ENCODE results near the gene CD63. TPM values are rescaled to one million over a fixed set of nuclear protein-coding genes. Genes with fewer than 3 reads are reported as not detected.
A peak's percentile ranks its signal among the peaks of the same experiment; 100 is the strongest.

The CD63 gene
- total RNA-seq, 1 donor from 2014 or later, result 1,317 TPM

DNA sequence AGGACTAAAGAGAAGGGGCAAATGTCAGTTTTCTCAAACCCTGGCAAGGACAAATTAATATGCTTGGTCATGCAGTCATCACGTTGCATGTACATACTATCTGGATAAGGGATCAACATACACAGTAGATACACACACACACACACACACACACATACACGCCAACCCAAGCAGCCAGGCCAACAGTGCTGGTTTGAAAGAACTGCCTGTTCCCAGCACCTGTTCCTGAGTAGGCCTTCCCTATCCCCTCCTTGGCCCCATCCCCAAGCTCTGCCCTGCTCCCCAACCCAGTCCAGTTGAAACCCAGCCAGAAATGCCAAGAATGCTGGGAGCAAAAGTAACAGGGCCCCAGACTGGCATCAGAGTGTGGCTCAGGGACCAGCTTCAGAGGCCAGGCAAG is 25.5 kb downstream of the CD63 start:
- peak; percentile 33 for DNase-seq (ENCODE audit: low spot score)
- H3K4me1 Mint-ChIP-seq (ENCODE audit: low read depth), result peaks cover 29% of the 10 kb centered on the region
- TF ChIP-seq, protein P1, sequence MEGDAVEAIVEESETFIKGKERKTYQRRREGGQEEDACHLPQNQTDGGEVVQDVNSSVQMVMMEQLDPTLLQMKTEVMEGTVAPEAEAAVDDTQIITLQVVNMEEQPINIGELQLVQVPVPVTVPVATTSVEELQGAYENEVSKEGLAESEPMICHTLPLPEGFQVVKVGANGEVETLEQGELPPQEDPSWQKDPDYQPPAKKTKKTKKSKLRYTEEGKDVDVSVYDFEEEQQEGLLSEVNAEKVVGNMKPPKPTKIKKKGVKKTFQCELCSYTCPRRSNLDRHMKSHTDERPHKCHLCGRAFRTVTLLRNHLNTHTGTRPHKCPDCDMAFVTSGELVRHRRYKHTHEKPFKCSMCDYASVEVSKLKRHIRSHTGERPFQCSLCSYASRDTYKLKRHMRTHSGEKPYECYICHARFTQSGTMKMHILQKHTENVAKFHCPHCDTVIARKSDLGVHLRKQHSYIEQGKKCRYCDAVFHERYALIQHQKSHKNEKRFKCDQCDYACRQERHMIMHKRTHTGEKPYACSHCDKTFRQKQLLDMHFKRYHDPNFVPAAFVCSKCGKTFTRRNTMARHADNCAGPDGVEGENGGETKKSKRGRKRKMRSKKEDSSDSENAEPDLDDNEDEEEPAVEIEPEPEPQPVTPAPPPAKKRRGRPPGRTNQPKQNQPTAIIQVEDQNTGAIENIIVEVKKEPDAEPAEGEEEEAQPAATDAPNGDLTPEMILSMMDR (IDR thresholded peaks at IDR 0.05), result no peak
- H3K4me3 Mint-ChIP-seq (ENCODE audit: unreplicated experiment), result peak overlapping the region; percentile 34
- peaks cover 7% of the 10 kb centered on the region for H3K27me3 Mint-ChIP-seq (ENCODE audit: low read depth)
- peak overlapping the region; percentile 1 for H3K27ac Mint-ChIP-seq (ENCODE audit: unreplicated experiment)
- H3K36me3 Mint-ChIP-seq (ENCODE audit: low read depth), result no peaks in the 10 kb centered on the region
- no peaks in the 10 kb centered on the region for H3K9me3 Mint-ChIP-seq (ENCODE audit: low read depth)

DNA sequence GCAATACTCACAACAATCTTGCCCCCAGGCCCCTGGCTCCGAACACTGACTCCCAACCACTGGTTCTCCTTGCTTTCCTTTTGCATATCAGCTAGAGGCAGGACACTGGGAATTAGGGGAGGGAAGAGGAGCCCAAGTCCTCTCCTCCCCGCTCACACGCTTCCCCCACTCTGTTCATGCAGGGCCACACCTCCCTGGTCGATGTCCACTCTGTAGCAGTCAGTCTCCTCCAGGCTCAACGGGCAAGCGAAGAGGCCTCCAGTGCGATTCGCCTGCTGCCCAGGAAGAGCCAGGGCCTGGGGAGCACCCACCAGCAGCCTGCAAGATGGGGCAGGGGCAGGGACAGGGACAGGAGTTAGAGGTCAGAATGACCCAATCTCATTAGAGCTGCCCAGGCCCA is 25.9 kb downstream of the CD63 start:
- Mint-ChIP-seq H3K4me3 (ENCODE audit: unreplicated experiment) (no peak overlapping the region), H3K27me3 (ENCODE audit: low read depth) (peaks cover 4% of the 10 kb centered on the region), H3K27ac (ENCODE audit: unreplicated experiment) (no peak overlapping the region), H3K36me3 (ENCODE audit: low read depth) (no peaks in the 10 kb centered on the region), H3K4me1 (ENCODE audit: low read depth) (peaks cover 25% of the 10 kb centered on the region), H3K9me3 (ENCODE audit: low read depth) (no peaks in the 10 kb centered on the region)
- TF ChIP-seq, protein P1 (IDR thresholded peaks at IDR 0.05), result no peak
- peak; percentile 75 for DNase-seq (ENCODE audit: low spot score)

DNA sequence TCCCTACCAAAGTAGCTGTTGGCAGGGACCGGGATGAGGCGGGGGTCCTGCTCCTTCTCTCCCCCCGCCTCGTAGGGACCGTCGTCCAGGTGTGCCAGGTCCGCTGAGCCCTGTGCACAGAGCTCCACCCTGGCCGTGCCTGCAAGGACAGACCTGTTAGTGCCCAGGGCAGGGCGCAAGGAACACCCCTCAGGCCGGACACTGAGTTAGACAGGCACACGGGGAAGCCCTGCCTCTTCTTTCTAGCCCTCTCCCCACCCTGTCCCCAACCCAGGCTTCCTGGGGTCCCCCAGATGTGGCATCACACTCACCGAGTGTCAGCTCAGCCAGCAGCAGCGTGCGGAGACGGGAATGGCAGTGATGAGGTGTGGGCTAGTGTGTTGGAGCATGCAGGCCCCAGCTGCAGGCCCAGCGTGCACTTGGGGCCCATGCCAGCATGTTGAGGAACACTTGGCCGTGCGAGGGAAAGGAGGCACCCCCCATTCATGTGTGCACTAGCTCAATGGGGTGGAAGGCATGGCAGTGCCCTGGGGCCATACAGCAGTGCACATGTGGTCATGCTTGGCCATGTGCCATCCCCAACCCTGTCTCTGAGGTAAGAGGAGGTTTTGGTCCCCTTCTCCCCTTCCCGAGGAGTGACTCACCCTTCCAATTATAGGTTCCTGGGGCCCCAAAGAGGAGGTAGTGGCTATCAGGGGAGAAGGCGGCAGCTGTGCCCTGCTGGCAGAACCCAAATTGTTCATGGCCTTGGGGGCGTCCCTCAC is 28.4 kb downstream of the CD63 start:
- H3K4me3 Mint-ChIP-seq (ENCODE audit: unreplicated experiment), result no peak overlapping the region
- H3K27ac Mint-ChIP-seq (ENCODE audit: unreplicated experiment), result no peak overlapping the region
- H3K4me1 Mint-ChIP-seq (ENCODE audit: low read depth), result peaks cover 17% of the 10 kb centered on the region
- H3K9me3 Mint-ChIP-seq (ENCODE audit: low read depth), result no peaks in the 10 kb centered on the region
- TF ChIP-seq, protein P1 (IDR thresholded peaks at IDR 0.05), result no peak
- peak; percentile 79 for DNase-seq (ENCODE audit: low spot score)
- no peaks in the 10 kb centered on the region for H3K27me3 Mint-ChIP-seq (ENCODE audit: low read depth)
- H3K36me3 Mint-ChIP-seq (ENCODE audit: low read depth), result no peaks in the 10 kb centered on the region

DNA sequence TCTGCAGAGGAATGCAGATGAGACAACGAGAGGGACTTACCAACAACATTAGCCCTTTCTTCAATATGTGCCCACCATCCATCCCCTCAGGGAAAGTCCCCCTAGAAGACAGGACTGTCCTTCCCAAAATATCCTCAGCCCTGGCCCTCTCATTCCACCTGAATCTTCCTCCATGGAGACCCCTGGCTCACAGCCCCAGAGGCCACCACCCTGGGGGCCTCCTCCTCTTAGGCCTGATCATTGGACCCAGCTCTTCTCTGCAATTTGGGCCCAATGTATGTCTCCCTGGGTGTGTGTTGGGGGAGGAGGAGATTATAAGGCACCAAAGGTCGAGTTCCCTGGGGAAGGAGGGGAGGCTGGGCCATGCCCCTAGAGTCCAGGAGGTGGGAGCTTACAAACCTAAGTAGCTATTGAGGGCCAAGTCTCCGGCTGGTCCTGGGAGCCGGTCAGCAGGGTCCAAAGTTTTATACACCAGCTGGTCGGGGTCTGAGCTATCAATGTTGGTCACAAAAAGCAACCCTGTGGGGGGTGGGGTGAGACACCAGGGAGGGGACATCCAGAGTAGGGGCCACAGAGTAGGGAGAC is 29.2 kb downstream of the CD63 start:
- H3K27me3 Mint-ChIP-seq (ENCODE audit: low read depth), result no peaks in the 10 kb centered on the region
- H3K36me3 Mint-ChIP-seq (ENCODE audit: low read depth), result no peaks in the 10 kb centered on the region
- no peaks in the 10 kb centered on the region for H3K9me3 Mint-ChIP-seq (ENCODE audit: low read depth)
- no peak overlapping the region for H3K27ac Mint-ChIP-seq (ENCODE audit: unreplicated experiment)
- H3K4me3 Mint-ChIP-seq (ENCODE audit: unreplicated experiment), result no peak overlapping the region
- TF ChIP-seq, protein P1 (IDR thresholded peaks at IDR 0.05), result no peak
- H3K4me1 Mint-ChIP-seq (ENCODE audit: low read depth), result peaks cover 12% of the 10 kb centered on the region
- DNase-seq (ENCODE audit: low spot score), result peak; percentile 50

DNA sequence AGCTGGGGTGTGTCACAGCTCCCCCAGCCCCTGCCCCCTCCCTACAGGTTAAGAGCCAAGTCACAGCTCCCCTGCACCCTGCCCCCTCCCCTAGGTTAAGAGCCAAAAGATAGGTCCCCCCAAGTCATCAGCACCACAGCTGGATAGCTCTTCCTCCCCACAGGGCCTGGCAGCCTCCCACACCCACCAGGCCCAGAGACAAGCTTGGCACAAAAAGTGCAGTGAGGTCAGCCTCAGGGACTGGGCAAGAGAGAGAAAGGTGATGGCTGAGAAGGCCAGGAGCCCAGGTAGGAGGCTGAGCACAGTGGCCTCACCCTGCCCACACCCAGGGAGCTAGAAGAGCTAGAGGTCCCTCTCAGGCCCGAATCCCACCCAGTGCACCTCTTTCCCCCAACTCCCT is 29.8 kb downstream of the CD63 start:
- Mint-ChIP-seq H3K9me3 (ENCODE audit: low read depth) (no peaks in the 10 kb centered on the region), H3K4me1 (ENCODE audit: low read depth) (peaks cover 6% of the 10 kb centered on the region)
- peak; percentile 54 for DNase-seq (ENCODE audit: low spot score)

More for the DNA sequence above, 29.8 kb downstream of the CD63 start:
- TF ChIP-seq, protein P1 (IDR thresholded peaks at IDR 0.05), result no peak
- H3K27ac Mint-ChIP-seq (ENCODE audit: unreplicated experiment), result no peak overlapping the region
- H3K36me3 Mint-ChIP-seq (ENCODE audit: low read depth), result no peaks in the 10 kb centered on the region
- H3K4me3 Mint-ChIP-seq (ENCODE audit: unreplicated experiment), result no peak overlapping the region
- H3K27me3 Mint-ChIP-seq (ENCODE audit: low read depth), result no peaks in the 10 kb centered on the region
